ENCODE measurements around the gene MKNK1.

Gene MKNK1

GRCh38 chr1:46643368-46643775 lies 39.3 kb upstream of the MKNK1 start:
- TF ChIP-seq ZC3H10 (CRISPR knock-in tag; IDR thresholded peaks at IDR 0.05) (no peak), CSRNP3 (CRISPR knock-in tag; IDR thresholded peaks at IDR 0.05) (no peak), TOX (CRISPR knock-in tag; IDR thresholded peaks at IDR 0.05; ENCODE audit: borderline replicate concordance) (no peak), OSR1 (CRISPR knock-in tag; IDR thresholded peaks at IDR 0.05) (no peak; the same call in 1 of the 2 replicates), ARNTL (CRISPR knock-in tag; IDR thresholded peaks at IDR 0.05; ENCODE audit: borderline replicate concordance, low read depth) (no peak), ISL1 (CRISPR knock-in tag; IDR thresholded peaks at IDR 0.05) (no peak), ZNF8 (CRISPR knock-in tag; IDR thresholded peaks at IDR 0.05) (no peak), GLIS3 (CRISPR knock-in tag; IDR thresholded peaks at IDR 0.05) (no peak), PATZ1 (CRISPR knock-in tag; IDR thresholded peaks at IDR 0.05; ENCODE audit: borderline replicate concordance) (no peak), ZNF70 (CRISPR knock-in tag; IDR thresholded peaks at IDR 0.05) (no peak)
- ATAC-seq: peak; percentile 99

GRCh38 chr1:46642115-46642680 lies 38.1 kb upstream of the MKNK1 start:
- ATAC-seq: no peak
- no peak for TF ChIP-seq ZNF8 (CRISPR knock-in tag; IDR thresholded peaks at IDR 0.05)
- TF ChIP-seq BACH2 (CRISPR knock-in tag; IDR thresholded peaks at IDR 0.05; ENCODE audit: borderline replicate concordance): no peak

GRCh38 chr1:46639547-46639946 lies 35.5 kb upstream of the MKNK1 start:
- ATAC-seq: no peak
- no peak for TF ChIP-seq ZNF8 (CRISPR knock-in tag; IDR thresholded peaks at IDR 0.05)

GRCh38 chr1:46638921-46639320 lies 34.9 kb upstream of the MKNK1 start:
- ATAC-seq: no peak
- TF ChIP-seq CSRNP3 (CRISPR knock-in tag; IDR thresholded peaks at IDR 0.05) (no peak), ZNF565 (CRISPR knock-in tag; conservative IDR thresholded peaks at IDR 0.05; ENCODE audit: low read depth) (no peak), ISL1 (CRISPR knock-in tag; IDR thresholded peaks at IDR 0.05) (no peak), RARB (CRISPR knock-in tag; IDR thresholded peaks at IDR 0.05) (no peak), ZFP3 (CRISPR knock-in tag; IDR thresholded peaks at IDR 0.05) (no peak), OSR1 (CRISPR knock-in tag; IDR thresholded peaks at IDR 0.05) (no peak), GLIS3 (CRISPR knock-in tag; IDR thresholded peaks at IDR 0.05) (no peak), TCF4 (CRISPR knock-in tag; IDR thresholded peaks at IDR 0.05; ENCODE audit: borderline replicate concordance) (no peak), PATZ1 (CRISPR knock-in tag; IDR thresholded peaks at IDR 0.05; ENCODE audit: borderline replicate concordance) (no peak), BACH2 (CRISPR knock-in tag; IDR thresholded peaks at IDR 0.05; ENCODE audit: borderline replicate concordance) (no peak), TOX (CRISPR knock-in tag; IDR thresholded peaks at IDR 0.05; ENCODE audit: borderline replicate concordance) (no peak)

- no peak for ATAC-seq
- TF ChIP-seq SNAI2 (CRISPR knock-in tag; IDR thresholded peaks at IDR 0.05) (no peak), GLIS3 (CRISPR knock-in tag; IDR thresholded peaks at IDR 0.05) (no peak), CREB5 (CRISPR knock-in tag; IDR thresholded peaks at IDR 0.05; ENCODE audit: low read depth) (no peak), ESRRG (CRISPR knock-in tag; IDR thresholded peaks at IDR 0.05) (no peak), ZFP30 (CRISPR knock-in tag; IDR thresholded peaks at IDR 0.05) (no peak), ZNF70 (CRISPR knock-in tag; IDR thresholded peaks at IDR 0.05) (no peak), BACH2 (CRISPR knock-in tag; IDR thresholded peaks at IDR 0.05; ENCODE audit: borderline replicate concordance) (no peak), CSDC2 (CRISPR knock-in tag; IDR thresholded peaks at IDR 0.05) (no peak), ARNTL (CRISPR knock-in tag; IDR thresholded peaks at IDR 0.05; ENCODE audit: borderline replicate concordance, low read depth) (no peak), POU6F1 (CRISPR knock-in tag; IDR thresholded peaks at IDR 0.05; ENCODE audit: borderline replicate concordance, low read depth) (no peak), RARB (CRISPR knock-in tag; IDR thresholded peaks at IDR 0.05) (no peak), PATZ1 (CRISPR knock-in tag; IDR thresholded peaks at IDR 0.05; ENCODE audit: borderline replicate concordance) (no peak), ZNF565 (CRISPR knock-in tag; conservative IDR thresholded peaks at IDR 0.05; ENCODE audit: low read depth) (no peak)
Measured at GRCh38 chr1:46637444-46638083, 33.5 kb upstream of the MKNK1 start.
